ENCODE results near the gene SYNRG.
"Not testable (repeated sequence)": the region's sequence is repeated elsewhere in the genome, so short reads cannot be mapped to it uniquely, and the experiment has no call there.

SYNRG gene

DNA sequence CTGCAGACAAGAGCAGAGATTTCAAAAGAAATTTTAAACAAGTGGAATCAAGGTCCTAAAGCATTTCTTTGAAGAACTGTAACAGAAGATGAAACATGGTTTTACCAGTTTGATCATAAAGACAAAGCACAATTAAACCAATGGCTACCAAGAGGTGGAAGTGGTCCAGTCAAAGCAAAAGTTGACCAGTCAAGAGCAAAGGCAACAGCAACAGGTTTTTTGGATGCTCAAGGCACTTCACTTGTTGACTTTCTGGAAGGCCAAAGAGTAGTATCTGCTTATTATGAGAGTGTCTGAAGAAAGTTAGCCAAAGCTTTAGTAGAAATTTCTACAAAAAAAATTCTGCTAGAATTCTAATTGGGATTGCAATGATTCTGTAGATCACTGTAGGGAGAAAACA is 28.7 kb upstream of the SYNRG start:
- no peaks in the 10 kb centered on the region for H3K27me3 ChIP-seq (ENCODE audit: control insufficient read depth, insufficient read depth, low read length)

DNA sequence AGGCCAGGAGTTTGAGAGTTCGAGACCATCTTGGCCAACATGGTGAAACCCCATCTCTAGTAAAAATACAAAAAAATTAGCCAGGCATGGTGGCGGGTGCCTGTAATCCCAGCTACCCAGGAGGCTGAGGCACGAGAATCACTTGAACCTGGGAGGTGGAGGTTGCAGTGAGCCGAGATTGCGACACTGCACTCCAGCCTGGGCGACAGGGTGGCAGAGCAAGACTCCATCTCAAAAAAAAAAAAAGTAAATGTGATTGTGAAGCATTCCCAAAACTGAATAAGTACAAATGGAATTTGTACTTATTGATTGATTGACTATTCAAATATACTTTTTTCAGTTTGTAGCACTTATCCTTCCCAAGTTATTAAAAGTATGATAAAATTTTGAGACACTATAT is 7.2 kb upstream of the SYNRG start:
- H3K27me3 ChIP-seq (ENCODE audit: control insufficient read depth, insufficient read depth, low read length); H3K4me1 ChIP-seq (ENCODE audit: control insufficient read depth, insufficient read depth, low read length); H3K4me3 ChIP-seq (ENCODE audit: low read depth, low read length); H3K27ac ChIP-seq (ENCODE audit: low read depth, low read length); H3K9me3 ChIP-seq (ENCODE audit: control insufficient read depth, insufficient read depth, low read depth, low read length); H3K9ac ChIP-seq (ENCODE audit: low read length): not testable (repeated sequence)
- H3K36me3 ChIP-seq (ENCODE audit: control insufficient read depth, insufficient read depth, low read length), result peaks cover 79% of the 10 kb centered on the region

More for the DNA sequence above, 28.7 kb upstream of the SYNRG start:
- H3K36me3 ChIP-seq (ENCODE audit: control insufficient read depth, insufficient read depth, low read length), result peaks cover 58% of the 10 kb centered on the region
- no peaks in the 10 kb centered on the region; the same call in 1 of the 2 replicates for H3K4me1 ChIP-seq (ENCODE audit: control insufficient read depth, insufficient read depth, low read length)
- H3K9me3 ChIP-seq (ENCODE audit: control insufficient read depth, insufficient read depth, low read depth, low read length), result no peaks in the 10 kb centered on the region
- H3K4me3 ChIP-seq (ENCODE audit: low read depth, low read length), result no peak overlapping the region
- no peak overlapping the region for H3K9ac ChIP-seq (ENCODE audit: low read length)
- no peak overlapping the region for H3K27ac ChIP-seq (ENCODE audit: low read depth, low read length)

DNA sequence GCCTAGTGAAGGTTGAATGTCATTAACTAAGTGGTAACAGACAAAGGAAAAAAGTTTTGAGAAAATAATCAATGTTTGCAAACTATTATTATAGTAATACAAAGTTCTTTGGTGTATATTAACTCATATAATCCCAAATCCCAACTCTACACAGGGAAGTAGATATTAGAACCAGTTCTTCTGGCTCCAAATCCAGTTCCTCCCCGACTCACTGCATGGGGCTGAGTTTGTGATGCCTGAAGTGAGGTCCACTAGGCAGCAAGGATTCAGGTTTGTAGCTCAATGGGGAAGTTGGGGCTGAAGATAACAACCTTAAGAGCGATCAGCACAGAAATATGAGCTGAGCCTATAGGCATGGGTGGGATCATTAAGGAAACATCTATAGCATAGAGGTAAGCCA is 5.6 kb upstream of the SYNRG start:
- no peak overlapping the region for H3K27ac ChIP-seq (ENCODE audit: low read depth, low read length)
- H3K36me3 ChIP-seq (ENCODE audit: control insufficient read depth, insufficient read depth, low read length), result peaks cover 63% of the 10 kb centered on the region

DNA sequence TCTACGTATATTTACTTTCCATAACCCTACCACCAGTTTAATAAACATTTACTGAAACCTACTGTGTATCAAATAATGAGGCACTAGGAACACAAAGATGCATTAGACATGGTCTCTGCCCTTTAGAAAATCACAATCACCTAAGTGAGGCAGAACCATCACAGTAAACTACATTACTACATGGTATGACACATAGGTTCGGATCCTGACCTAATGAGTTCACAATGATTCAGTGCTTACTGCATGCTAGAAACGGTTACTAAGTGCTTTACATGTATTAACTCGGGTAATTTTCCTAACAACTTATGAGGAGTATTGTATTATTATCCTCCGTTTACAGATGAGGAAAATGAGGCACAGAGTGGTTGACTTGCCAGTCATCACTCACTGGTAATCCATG is 5.2 kb upstream of the SYNRG start:
- H3K9me3 ChIP-seq (ENCODE audit: control insufficient read depth, insufficient read depth, low read depth, low read length), result no peaks in the 10 kb centered on the region
- H3K27ac ChIP-seq (ENCODE audit: low read depth, low read length), result no peak overlapping the region
- H3K9ac ChIP-seq (ENCODE audit: low read length), result no peak overlapping the region
- no peak overlapping the region for H3K4me3 ChIP-seq (ENCODE audit: low read depth, low read length)
- H3K4me1 ChIP-seq (ENCODE audit: control insufficient read depth, insufficient read depth, low read length), result peaks cover 5% of the 10 kb centered on the region; the same call in 1 of the 2 replicates
- H3K27me3 ChIP-seq (ENCODE audit: control insufficient read depth, insufficient read depth, low read length), result no peaks in the 10 kb centered on the region
- peaks cover 58% of the 10 kb centered on the region for H3K36me3 ChIP-seq (ENCODE audit: control insufficient read depth, insufficient read depth, low read length)

More for the DNA sequence above, 5.6 kb upstream of the SYNRG start:
- H3K4me1 ChIP-seq (ENCODE audit: control insufficient read depth, insufficient read depth, low read length), result peaks cover 2% of the 10 kb centered on the region; the same call in 1 of the 2 replicates
- no peak overlapping the region for H3K4me3 ChIP-seq (ENCODE audit: low read depth, low read length)
- H3K27me3 ChIP-seq (ENCODE audit: control insufficient read depth, insufficient read depth, low read length), result no peaks in the 10 kb centered on the region
- no peaks in the 10 kb centered on the region for H3K9me3 ChIP-seq (ENCODE audit: control insufficient read depth, insufficient read depth, low read depth, low read length)
- no peak overlapping the region for H3K9ac ChIP-seq (ENCODE audit: low read length)

DNA sequence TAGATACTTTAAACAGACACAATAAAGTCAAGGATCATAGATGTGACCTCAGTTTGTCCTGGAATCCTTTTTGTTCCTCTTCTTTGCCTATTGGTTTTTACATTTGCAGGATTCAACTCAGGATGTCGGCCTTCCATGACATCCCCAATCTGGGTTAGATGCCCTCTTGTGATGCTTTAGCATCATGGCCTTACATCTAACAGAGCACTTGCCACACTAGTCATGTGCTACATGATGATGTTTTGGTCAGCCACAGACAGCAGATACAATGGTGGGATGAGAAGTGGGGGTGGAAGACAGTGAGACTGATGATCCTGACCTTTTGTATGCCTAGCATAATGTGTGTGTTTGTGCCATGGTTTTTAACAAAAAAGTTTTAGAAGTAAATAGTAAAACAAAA is 1.8 kb upstream of the SYNRG start:
- Histone ChIP-seq H3K36me3 (ENCODE audit: control insufficient read depth, insufficient read depth, low read length) (peaks cover 32% of the 10 kb centered on the region), H3K4me3 (ENCODE audit: low read depth, low read length) (no peak overlapping the region), H3K27me3 (ENCODE audit: control insufficient read depth, insufficient read depth, low read length) (no peaks in the 10 kb centered on the region), H3K4me1 (ENCODE audit: control insufficient read depth, insufficient read depth, low read length) (peaks cover 9% of the 10 kb centered on the region), H3K27ac (ENCODE audit: low read depth, low read length) (no peak overlapping the region), H3K9me3 (ENCODE audit: control insufficient read depth, insufficient read depth, low read depth, low read length) (no peaks in the 10 kb centered on the region), H3K9ac (ENCODE audit: low read length) (no peak overlapping the region)

DNA sequence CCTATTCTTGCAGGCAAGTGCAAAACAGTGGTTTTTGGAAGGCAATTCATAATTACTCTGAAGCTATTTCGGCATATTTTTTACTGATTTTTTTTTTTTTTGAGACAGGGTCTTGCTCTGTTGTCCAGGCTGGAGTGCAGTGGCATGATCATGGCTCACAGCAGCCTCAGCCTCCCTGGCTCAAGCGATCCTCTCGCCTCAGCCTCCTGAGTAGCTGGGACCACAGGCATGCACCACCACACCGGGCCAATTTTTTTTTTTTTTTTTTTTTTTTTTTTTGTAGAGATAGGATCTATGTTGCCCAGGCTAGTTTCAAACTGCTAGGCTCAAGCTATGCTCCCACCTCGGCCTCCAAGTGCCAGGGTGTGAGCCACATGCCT is 813 bp upstream of the SYNRG start:
- H3K4me3 ChIP-seq (ENCODE audit: low read depth, low read length), result peak overlapping the region; percentile 84
- not testable (repeated sequence) for H3K27me3 ChIP-seq (ENCODE audit: control insufficient read depth, insufficient read depth, low read length); H3K9me3 ChIP-seq (ENCODE audit: control insufficient read depth, insufficient read depth, low read depth, low read length); H3K4me1 ChIP-seq (ENCODE audit: control insufficient read depth, insufficient read depth, low read length)
- H3K36me3 ChIP-seq (ENCODE audit: control insufficient read depth, insufficient read depth, low read length), result peaks cover 27% of the 10 kb centered on the region
- H3K27ac ChIP-seq (ENCODE audit: low read depth, low read length), result peak overlapping the region; percentile 91
- H3K9ac ChIP-seq (ENCODE audit: low read length), result peak overlapping the region; percentile 87

DNA sequence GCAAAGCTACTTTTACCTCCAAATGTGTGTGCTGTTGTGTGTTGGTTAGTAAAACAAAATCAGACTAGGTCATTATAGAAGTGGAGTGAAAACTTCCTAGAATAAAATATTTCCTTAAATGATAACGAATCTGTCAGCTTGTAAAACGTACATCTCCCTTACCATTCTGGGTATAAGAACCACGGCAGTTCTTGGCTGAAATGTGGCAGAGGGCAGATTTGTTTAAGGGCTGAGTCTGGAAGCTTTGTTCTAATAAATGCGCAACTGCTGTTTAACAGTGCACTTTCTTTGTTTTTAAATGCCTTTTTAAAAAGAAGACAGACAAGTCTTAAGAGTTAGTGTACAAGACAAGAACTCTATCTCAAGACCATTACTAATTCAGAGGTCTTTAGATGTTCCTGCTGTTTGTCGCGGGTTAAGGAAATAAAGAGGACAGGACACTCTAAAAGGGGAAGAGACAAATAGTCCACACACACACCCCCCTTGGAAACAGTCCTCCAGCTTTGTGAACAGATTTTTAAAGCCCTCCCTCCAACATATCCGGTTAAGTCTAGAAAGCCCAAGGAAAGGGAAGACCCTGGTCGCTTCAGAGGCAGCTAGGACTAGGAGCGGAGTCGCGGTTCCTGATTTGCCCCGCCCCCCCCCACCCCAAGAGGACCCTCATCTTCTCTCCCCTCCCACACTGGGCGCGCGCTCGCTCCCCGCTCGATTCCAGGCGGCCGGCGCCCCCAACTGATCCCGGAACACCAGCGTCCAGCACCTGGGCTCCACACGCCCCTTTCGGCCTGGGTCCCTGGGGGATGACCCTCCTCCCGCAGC is 658 bp downstream of the SYNRG start:
- H3K36me3 ChIP-seq (ENCODE audit: control insufficient read depth, insufficient read depth, low read length), result peaks cover 17% of the 10 kb centered on the region
- no peaks in the 10 kb centered on the region for H3K27me3 ChIP-seq (ENCODE audit: control insufficient read depth, insufficient read depth, low read length)
- peak overlapping the region; percentile 80; the same call in 1 of the 2 replicates for H3K27ac ChIP-seq (ENCODE audit: low read depth, low read length)
- peaks cover 3% of the 10 kb centered on the region; the same call in 1 of the 2 replicates for H3K9me3 ChIP-seq (ENCODE audit: control insufficient read depth, insufficient read depth, low read depth, low read length)
- H3K9ac ChIP-seq (ENCODE audit: low read length), result peak overlapping the region; percentile 89
- peak overlapping the region; percentile 84 for H3K4me3 ChIP-seq (ENCODE audit: low read depth, low read length)
- peaks cover 9% of the 10 kb centered on the region for H3K4me1 ChIP-seq (ENCODE audit: control insufficient read depth, insufficient read depth, low read length)

DNA sequence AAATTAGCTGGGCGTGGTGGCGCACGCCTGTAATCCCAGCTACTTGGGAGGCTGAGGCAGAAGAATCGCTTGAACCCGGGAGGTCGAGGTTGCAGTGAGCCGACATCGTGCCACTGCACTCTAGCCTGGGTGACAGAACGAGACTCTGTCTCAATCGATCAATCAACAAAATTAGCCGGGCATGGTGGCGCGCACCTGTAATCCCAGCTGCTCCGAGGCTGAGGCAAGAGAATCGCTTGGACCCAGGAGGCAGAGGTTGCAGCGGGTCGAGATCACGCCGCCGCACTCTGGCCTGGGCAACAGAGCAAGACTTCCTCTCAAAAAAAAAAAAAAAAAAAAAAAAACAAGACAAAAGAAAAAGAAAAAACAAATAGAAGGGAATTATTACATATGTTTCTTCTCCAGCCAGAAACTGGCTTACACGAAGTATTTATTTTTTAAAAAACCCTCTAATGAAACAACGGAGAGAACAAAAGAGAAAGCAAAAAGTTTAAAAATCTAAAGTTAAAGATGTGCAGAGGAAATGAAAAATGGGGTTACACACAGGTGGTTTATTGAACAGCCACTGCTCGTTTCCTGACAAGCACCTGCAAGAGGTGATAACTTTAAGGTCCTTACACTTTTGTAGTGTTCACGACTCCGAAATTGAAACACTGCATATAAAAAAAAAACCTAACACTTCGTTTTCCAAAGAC is 1.4 kb downstream of the SYNRG start:
- peaks cover 9% of the 10 kb centered on the region for H3K4me1 ChIP-seq (ENCODE audit: control insufficient read depth, insufficient read depth, low read length)
- H3K9ac ChIP-seq (ENCODE audit: low read length), result no peak overlapping the region
- no peaks in the 10 kb centered on the region for H3K27me3 ChIP-seq (ENCODE audit: control insufficient read depth, insufficient read depth, low read length)
- no peak overlapping the region for H3K27ac ChIP-seq (ENCODE audit: low read depth, low read length)
- peaks cover 10% of the 10 kb centered on the region for H3K36me3 ChIP-seq (ENCODE audit: control insufficient read depth, insufficient read depth, low read length)
- peaks cover 6% of the 10 kb centered on the region; the same call in 1 of the 2 replicates for H3K9me3 ChIP-seq (ENCODE audit: control insufficient read depth, insufficient read depth, low read depth, low read length)
- H3K4me3 ChIP-seq (ENCODE audit: low read depth, low read length), result peak overlapping the region; percentile 84

DNA sequence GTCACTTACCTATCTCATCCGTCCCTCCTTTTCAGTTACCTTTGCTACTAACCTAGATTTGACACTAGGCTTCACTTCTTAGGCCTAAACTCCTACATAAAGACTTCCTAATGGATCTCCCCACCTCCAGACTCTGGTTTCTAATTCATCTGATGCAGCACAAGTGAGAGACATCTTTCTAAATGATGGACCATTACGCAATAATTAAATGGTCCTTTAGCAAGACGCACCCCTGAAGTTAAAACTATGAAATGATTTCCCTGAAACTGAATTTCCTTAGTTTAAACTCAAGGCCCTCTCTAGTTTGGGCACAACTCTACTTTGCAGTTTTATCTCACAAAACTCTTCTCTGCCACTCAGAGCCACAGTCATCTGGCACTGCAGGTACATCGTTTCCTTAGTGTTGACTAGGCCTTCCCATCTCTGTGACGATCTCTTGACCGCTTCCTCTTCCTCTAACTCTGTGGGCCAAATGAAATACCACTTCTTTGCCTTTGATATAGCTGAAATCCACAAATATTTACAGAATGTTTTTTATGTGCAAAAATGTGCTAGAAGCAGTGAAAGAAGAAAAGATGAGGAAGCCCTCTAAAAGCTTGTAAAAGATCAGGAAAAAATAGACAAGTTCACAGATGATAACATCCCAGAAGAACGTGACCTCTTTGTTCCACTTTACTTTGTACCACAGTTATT is 3.3 kb downstream of the SYNRG start:
- H3K9me3 ChIP-seq (ENCODE audit: control insufficient read depth, insufficient read depth, low read depth, low read length), result peaks cover 6% of the 10 kb centered on the region; the same call in 1 of the 2 replicates
- no peak overlapping the region for H3K27ac ChIP-seq (ENCODE audit: low read depth, low read length)

DNA sequence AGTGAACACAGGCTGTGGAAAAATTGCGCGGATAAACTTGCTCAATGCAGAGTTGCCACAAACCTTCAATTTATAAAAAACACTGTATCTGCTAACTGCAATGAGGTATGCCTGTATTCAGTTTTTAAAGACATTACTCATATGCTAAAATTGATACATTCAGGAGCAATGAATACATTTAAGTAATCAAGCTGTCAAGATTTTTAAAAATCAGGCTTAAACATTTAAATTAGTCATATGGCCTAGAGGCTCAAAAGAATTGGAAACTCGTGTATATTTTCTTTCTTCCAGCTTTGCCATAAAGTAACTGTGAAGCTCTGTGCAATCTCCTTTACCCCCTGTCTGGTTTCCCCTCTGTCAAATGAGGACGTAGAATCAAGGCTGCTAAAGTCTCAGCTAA is 4.1 kb downstream of the SYNRG start:
- H3K9me3 ChIP-seq (ENCODE audit: control insufficient read depth, insufficient read depth, low read depth, low read length), result peaks cover 6% of the 10 kb centered on the region; the same call in 1 of the 2 replicates
- H3K4me1 ChIP-seq (ENCODE audit: control insufficient read depth, insufficient read depth, low read length), result peaks cover 9% of the 10 kb centered on the region
- no peak overlapping the region for H3K4me3 ChIP-seq (ENCODE audit: low read depth, low read length)
- H3K36me3 ChIP-seq (ENCODE audit: control insufficient read depth, insufficient read depth, low read length), result peaks cover 9% of the 10 kb centered on the region
- no peaks in the 10 kb centered on the region for H3K27me3 ChIP-seq (ENCODE audit: control insufficient read depth, insufficient read depth, low read length)
- no peak overlapping the region for H3K9ac ChIP-seq (ENCODE audit: low read length)
- no peak overlapping the region for H3K27ac ChIP-seq (ENCODE audit: low read depth, low read length)

More for the DNA sequence above, 3.3 kb downstream of the SYNRG start:
- Histone ChIP-seq H3K36me3 (ENCODE audit: control insufficient read depth, insufficient read depth, low read length) (peaks cover 4% of the 10 kb centered on the region; the same call in 1 of the 2 replicates), H3K4me3 (ENCODE audit: low read depth, low read length) (no peak overlapping the region), H3K4me1 (ENCODE audit: control insufficient read depth, insufficient read depth, low read length) (peaks cover 9% of the 10 kb centered on the region), H3K27me3 (ENCODE audit: control insufficient read depth, insufficient read depth, low read length) (no peaks in the 10 kb centered on the region), H3K9ac (ENCODE audit: low read length) (no peak overlapping the region)
